GM12874 (cell line): ENCODE measurements around the gene FAM162A.

ENCODE experiments used
- TF ChIP-seq, protein P1 (sequence below): IDR thresholded peaks from 2 replicates; pipeline ENCODE4 v1.5.1; 2011; ENCODE audit warnings: low read depth, mild to moderate bottlenecking, control low read depth, low read length, moderate library complexity; ENCODE audit not compliant: insufficient read depth

FAM162A gene

DNA sequence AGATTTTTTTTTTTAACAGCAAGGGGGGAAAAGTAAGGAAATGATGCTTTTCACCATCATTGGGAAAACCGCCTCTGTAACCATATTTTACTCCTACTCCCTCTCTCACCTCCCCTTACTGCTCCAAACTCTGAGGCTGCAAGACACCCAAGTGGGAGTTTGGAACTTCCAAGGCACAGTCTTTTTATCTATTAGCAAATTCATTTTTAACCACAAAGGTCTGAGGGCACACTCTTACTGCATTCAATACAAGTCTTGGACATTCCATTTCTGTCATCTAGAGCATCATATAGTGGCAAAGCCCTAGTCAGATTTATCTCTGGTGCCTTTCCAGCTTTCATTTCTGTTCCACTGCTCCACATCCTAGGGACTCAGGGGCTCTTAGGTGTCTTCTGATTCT, 13.2 kb downstream of the FAM162A start:
- TF ChIP-seq, protein P1, sequence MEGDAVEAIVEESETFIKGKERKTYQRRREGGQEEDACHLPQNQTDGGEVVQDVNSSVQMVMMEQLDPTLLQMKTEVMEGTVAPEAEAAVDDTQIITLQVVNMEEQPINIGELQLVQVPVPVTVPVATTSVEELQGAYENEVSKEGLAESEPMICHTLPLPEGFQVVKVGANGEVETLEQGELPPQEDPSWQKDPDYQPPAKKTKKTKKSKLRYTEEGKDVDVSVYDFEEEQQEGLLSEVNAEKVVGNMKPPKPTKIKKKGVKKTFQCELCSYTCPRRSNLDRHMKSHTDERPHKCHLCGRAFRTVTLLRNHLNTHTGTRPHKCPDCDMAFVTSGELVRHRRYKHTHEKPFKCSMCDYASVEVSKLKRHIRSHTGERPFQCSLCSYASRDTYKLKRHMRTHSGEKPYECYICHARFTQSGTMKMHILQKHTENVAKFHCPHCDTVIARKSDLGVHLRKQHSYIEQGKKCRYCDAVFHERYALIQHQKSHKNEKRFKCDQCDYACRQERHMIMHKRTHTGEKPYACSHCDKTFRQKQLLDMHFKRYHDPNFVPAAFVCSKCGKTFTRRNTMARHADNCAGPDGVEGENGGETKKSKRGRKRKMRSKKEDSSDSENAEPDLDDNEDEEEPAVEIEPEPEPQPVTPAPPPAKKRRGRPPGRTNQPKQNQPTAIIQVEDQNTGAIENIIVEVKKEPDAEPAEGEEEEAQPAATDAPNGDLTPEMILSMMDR, result no peak

DNA sequence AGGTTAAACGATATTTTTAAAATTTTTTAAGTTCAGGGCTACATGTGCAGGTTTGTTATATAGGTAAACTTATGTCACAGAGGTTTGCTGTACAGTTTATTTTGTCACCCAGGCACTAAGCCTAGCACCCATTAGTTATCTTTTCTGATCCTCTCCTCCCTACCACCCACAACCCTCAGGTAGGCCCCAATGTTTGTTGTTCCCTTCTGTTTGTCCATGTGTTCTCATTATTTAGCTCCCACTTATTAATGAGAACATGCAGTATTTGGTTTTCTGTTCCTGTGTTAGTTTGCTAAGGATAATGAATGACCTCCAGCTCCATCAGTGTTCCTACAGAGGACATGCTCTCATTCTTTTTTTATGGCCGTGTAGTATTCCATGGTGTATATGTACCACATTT, 14.9 kb downstream of the FAM162A start:
- TF ChIP-seq, protein P1, result no peak

DNA sequence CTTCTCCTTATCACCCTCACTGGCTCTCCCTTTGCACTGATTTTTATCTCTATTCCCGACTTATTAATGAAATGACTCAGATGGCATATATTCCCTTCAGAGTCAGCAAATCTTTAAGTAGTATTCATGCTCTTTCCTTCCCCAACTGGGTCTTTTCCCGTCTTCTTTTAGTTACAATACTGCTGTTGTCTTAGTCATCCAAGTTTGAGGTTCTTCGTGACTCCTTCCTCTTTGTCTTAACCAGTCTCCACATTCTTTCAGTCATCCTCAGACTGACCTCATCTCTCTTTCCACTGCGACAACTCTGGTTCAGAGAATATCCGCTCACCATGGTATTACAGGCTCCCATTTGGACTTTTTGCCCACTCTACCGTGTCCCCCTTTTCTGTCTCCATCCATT, 19.5 kb downstream of the FAM162A start:
- TF ChIP-seq, protein P1, result no peak

DNA sequence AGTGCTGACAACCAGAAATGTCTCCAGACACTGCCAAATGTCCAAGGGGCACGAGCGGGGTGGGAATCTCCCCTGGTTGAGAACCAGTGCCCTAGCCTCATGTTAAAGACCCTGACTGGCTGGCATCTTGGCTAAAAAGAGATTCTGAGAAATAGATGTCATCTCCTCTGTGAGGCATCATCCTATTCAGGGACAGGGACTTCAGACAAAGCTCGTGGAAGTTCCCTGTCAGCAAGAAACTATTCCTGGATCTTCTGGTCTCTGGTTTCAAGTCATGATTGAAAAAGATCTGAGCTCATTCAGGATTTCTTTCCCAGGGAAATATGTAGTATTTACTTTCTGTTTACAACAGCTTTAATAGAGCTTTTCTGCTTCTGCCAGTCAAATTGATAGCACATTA, 21.0 kb downstream of the FAM162A start:
- TF ChIP-seq, protein P1, result no peak

DNA sequence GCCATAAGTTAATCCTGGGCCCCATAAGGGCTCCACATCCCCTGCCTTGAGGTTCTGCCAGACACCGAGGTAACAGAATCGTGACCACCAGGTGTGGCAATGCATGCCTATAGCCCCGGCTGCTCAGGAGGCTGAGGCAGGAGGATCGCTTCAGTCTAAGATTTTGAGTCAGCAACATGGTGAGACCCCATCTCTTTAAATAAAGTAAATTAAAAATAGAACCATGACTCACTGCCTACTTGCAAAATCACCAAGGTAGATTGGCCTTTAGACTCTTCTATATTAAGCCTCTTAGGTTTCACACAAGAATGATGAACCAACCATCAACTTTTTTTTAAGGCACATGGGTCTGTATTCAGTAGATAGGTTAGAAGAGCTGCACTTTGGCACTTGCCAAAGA, 22.2 kb downstream of the FAM162A start:
- TF ChIP-seq, protein P1, result no peak

DNA sequence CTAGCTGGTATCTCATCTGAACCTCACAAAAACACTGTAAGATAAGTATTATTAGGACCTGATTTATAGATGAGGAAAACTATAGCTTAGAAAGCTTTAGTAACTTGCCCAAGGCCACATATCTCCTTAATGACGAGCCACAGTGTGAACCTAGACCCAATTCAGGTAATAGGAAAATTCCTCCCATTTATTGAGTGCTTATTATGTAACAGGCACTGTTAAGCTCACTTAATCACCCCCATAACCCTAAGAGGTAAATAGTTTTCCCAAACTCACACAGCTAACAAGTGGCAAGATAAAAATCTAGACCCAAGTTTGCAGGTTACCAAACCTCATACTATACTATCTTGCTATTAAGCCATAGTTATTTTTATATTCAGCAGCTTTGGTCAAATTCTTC, 24.0 kb downstream of the FAM162A start:
- TF ChIP-seq, protein P1, result no peak

DNA sequence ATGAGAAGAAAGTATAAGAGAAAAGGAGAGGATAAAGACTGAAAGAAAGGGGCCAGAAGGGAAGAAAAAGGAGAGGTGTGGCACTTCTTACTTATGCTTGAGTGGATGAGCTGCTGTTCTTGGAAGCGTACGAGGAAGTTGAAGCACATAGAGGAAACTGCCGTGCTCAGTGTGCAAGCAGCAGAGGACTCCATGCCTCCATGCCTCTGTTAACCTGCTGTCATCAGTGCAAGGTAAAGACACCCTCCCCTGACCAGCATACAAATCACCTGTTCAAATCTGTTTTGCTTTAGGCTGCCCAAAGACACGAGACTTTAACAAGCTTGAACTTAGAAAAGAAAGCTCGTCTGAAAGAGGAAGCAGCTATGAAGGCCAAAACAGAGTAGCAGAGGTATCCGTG, 25.5 kb downstream of the FAM162A start:
- TF ChIP-seq, protein P1, result no peak

DNA sequence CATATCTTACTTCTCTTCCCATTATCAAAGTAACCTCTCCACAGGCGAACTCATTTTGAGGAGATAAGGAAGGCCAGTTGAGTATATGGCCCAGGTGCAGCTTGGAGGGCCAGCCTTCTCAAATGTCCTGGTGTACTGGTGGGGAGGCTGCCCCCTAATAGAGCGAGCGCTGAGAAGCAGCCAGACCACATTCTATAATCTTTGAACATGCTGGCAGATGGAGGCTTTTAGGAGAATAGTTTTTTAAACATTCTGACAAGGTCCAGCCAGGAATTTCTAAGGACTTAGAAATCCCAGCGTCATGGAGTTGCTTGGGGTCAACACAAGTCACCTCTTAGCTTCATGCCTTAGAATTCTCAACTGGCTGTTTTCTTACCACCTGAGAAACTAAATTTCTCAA, 26.1 kb downstream of the FAM162A start:
- TF ChIP-seq, protein P1, result no peak
